ENCODE results near the gene CAMK4. TPM values are rescaled to one million over a fixed set of nuclear protein-coding genes. Genes with fewer than 3 reads are reported as not detected.

The CAMK4 gene
- 5.3 and 5.5 TPM in 2 replicates for total RNA-seq

GRCh38 chr5:111223787-111224560 lies at the start of gene CAMK4:
CAMK4 (plus strand) TSS chr5:111224384; CDS start chr5:111224484, 100 bp downstream.

GRCh38 chr5:111512375-111513130 lies 288.4 kb downstream of the CAMK4 start, which contains the start of gene STARD4:
STARD4 (minus strand) TSS chr5:111512535; CDS start chr5:111507433, 5,102 bp downstream.

Other genes with a start within 250 kb of the CAMK4 start
- 4.1 and 5.1 TPM in 2 replicates for gene TSLP, start 152.7 kb upstream of the CAMK4 start, total RNA-seq
- gene WDR36, start 132.0 kb upstream of the CAMK4 start, total RNA-seq: 73.9 and 108 TPM in 2 replicates

All from subcutaneous preadipocyte (primary cell).